PC-3 (cell line): ENCODE data around the gene PCK2. TPM values are rescaled to one million over a fixed set of nuclear protein-coding genes. Genes with fewer than 3 reads are reported as not detected.

Source experiments
- ATAC-seq: fragments of 200-7000 bp; cut with Tn5 transposase; 2 replicates; pipeline ENCODE4 v1.9.1; 2020; ENCODE audit warnings: mild to moderate bottlenecking, moderate library complexity
- BruUV-seq: library from RNA; stranded (reverse); fragments of 400-500 nt; replicated peaks from 2 replicates; lab custom pipeline; 2021; lab: Mats Ljungman, UMichigan
- CTCF ChIA-PET: fragments of 300-600 bp; sonication (Branson Sonifier 250); formaldehyde crosslinking; loops from one replicate; lab custom pipeline; 2022; ENCODE audit warnings: antibody characterized with exemption; lab: Charles Lee
- POLR2A ChIA-PET: fragments of 300-600 bp; sonication (Branson Sonifier 250); formaldehyde crosslinking; loops from one replicate; lab custom pipeline; 2022; ENCODE audit warnings: antibody characterized with exemption; ENCODE audit not compliant: unreplicated experiment; lab: Charles Lee
- DNase-seq: peaks from one replicate; pipeline ENCODE4 v3.0.0-alpha.2; 2015
- H2AFZ ChIP-seq: fragments of 300-600 bp; sonication (generic); 2 replicates; pipeline ENCODE4 v1.6.0; 2016; ENCODE audit warnings: antibody characterized with exemption, low read length
- H3F3A ChIP-seq: fragments of 300-600 bp; sonication (generic); one replicate; pipeline ENCODE4 v1.6.0; 2017; ENCODE audit warnings: antibody characterized with exemption, low read length, control low read depth, mild to moderate bottlenecking; ENCODE audit not compliant: unreplicated experiment
- H3K27ac ChIP-seq: fragments of 300-600 bp; sonication (generic); 2 replicates; pipeline ENCODE4 v1.5.1; 2016; ENCODE audit warnings: mild to moderate bottlenecking, low read length
- H3K27me3 ChIP-seq: fragments of 300-600 bp; sonication (generic); 2 replicates; pipeline ENCODE4 v1.6.1; 2016; ENCODE audit warnings: low read length, mixed read lengths
- H3K36me3 ChIP-seq: fragments of 300-600 bp; sonication (generic); 2 replicates; pipeline ENCODE4 v1.6.1; 2016; ENCODE audit warnings: low read depth, mixed run types, low read length, mixed read lengths
- H3K4me1 ChIP-seq: fragments of 300-600 bp; sonication (generic); 2 replicates; pipeline ENCODE4 v1.5.1; 2016; ENCODE audit warnings: low read length; ENCODE audit not compliant: insufficient read depth
- H3K4me2 ChIP-seq: fragments of 300-600 bp; sonication (generic); 2 replicates; pipeline ENCODE4 v1.6.0; 2016; ENCODE audit warnings: low read length
- H3K4me3 ChIP-seq: fragments of 300-600 bp; sonication (generic); 2 replicates; pipeline ENCODE4 v1.5.1; 2016; ENCODE audit warnings: mild to moderate bottlenecking, low read length, mixed read lengths
- H3K79me2 ChIP-seq: fragments of 300-600 bp; sonication (generic); 2 replicates; pipeline ENCODE4 v1.6.1; 2017; ENCODE audit warnings: low read length, mixed read lengths
- H3K9ac ChIP-seq: fragments of 300-600 bp; sonication (generic); 2 replicates; pipeline ENCODE4 v1.6.0; 2016; ENCODE audit warnings: mild to moderate bottlenecking, low read length
- H3K9me2 ChIP-seq: fragments of 300-600 bp; sonication (generic); replicated peaks from 2 replicates; pipeline ENCODE4 v1.6.1; 2016; ENCODE audit warnings: mixed run types, low read length, mixed read lengths
- H3K9me3 ChIP-seq: fragments of 300-600 bp; sonication (generic); 2 replicates; pipeline ENCODE4 v1.6.1; 2016; ENCODE audit warnings: low read length, mixed read lengths
- H4K20me1 ChIP-seq: fragments of 300-600 bp; sonication (generic); 2 replicates; pipeline ENCODE4 v1.6.1; 2016; ENCODE audit warnings: low read length, mixed read lengths
- CTCF ChIP-seq: fragments of 300-600 bp; sonication (generic); conservative IDR thresholded peaks from 2 replicates; pipeline ENCODE4 v1.5.1; 2017; ENCODE audit warnings: antibody characterized with exemption, low read depth, mild to moderate bottlenecking, low read length
- EZH2 ChIP-seq: fragments of 300-600 bp; sonication (generic); IDR thresholded peaks from one replicate; pipeline ENCODE4 v1.6.1; 2017; ENCODE audit warnings: antibody characterized with exemption, mild to moderate bottlenecking, low read length; ENCODE audit not compliant: unreplicated experiment
- EZH2phosphoT487 ChIP-seq: fragments of 300-600 bp; sonication (generic); IDR thresholded peaks from 2 replicates; pipeline ENCODE4 v1.6.1; 2018; ENCODE audit warnings: mild to moderate bottlenecking, antibody characterized with exemption, low read length, borderline replicate concordance
- intact Hi-C: fragments of 100-400 bp; cut with micrococcal nuclease; formaldehyde crosslinking; loops from 2 replicates; pipeline ENCODE4 v1.9.0; 2023
- total RNA-seq: library from RNA; depleted of rRNA; stranded (reverse); fragments of >200 nt; gene quantifications from 2 replicates; pipeline ENCODE4 v1.2.3, GENCODE V29; 2014

PCK2 gene
- total RNA-seq, 1 experiment from 2014 or later: 11.6 TPM

GRCh38 chr14:24096545-24097181 is 2.6 kb downstream of the PCK2 start:
- Histone ChIP-seq H3K4me1 (peaks cover 9% of the 10 kb centered on the region), H3F3A (no peaks in the 10 kb centered on the region), H3K4me2 (no peak overlapping the region), H4K20me1 (no peaks in the 10 kb centered on the region), H3K27ac (no peak overlapping the region), H3K9ac (no peak overlapping the region), H3K79me2 (peaks cover 8% of the 10 kb centered on the region; the same call in 1 of the 2 replicates), H3K27me3 (no peaks in the 10 kb centered on the region), H3K9me2 (no peaks in the 10 kb centered on the region), H3K9me3 (no peaks in the 10 kb centered on the region), H3K36me3 (no peaks in the 10 kb centered on the region), H3K4me3 (no peak overlapping the region), H2AFZ (no peak overlapping the region)
- ChIA-PET CTCF (interaction anchor here (0.6 kb wide), 1 partner anchor 322 kb away, joined by 3 read pairs; no protein-coding TSS in a partner anchor), POLR2A (no interaction called here)
- TF ChIP-seq EZH2 (no peak), CTCF (no peak), EZH2phosphoT487 (no peak)
- no peak for ATAC-seq
- no peak for DNase-seq
- intact Hi-C loops: no loop called here
- BruUV-seq: no TSS peak

GRCh38 chr14:24098229-24098926 is 4.3 kb downstream of the PCK2 start:
- no peaks in the 10 kb centered on the region for H4K20me1 ChIP-seq
- intact Hi-C loops: no loop called here
- peaks cover 9% of the 10 kb centered on the region for H3K4me1 ChIP-seq
- no peak overlapping the region for H3K4me3 ChIP-seq
- ChIA-PET CTCF (no interaction called here), POLR2A (no interaction called here)
- H2AFZ ChIP-seq: no peak overlapping the region
- no peaks in the 10 kb centered on the region for H3K9me2 ChIP-seq
- ATAC-seq: no peak
- no peaks in the 10 kb centered on the region for H3K36me3 ChIP-seq
- no peak overlapping the region for H3K27ac ChIP-seq
- no peaks in the 10 kb centered on the region for H3K9me3 ChIP-seq
- H3K9ac ChIP-seq: no peak overlapping the region
- peaks cover 8% of the 10 kb centered on the region; the same call in 1 of the 2 replicates for H3K79me2 ChIP-seq
- H3K4me2 ChIP-seq: no peak overlapping the region
- H3K27me3 ChIP-seq: no peaks in the 10 kb centered on the region
- H3F3A ChIP-seq: no peaks in the 10 kb centered on the region
- TF ChIP-seq EZH2phosphoT487: no peak
- no peak for TF ChIP-seq CTCF
- TF ChIP-seq EZH2: no peak
- DNase-seq: no peak
- BruUV-seq: no TSS peak
